ENCODE measurements around the gene PHACTR2.

GRCh38 chr6:143762126-143762525, 84.4 kb downstream of the PHACTR2 start:
- TF ChIP-seq CTCF (IDR thresholded peaks at IDR 0.05) (no peak), POLR2AphosphoS5 (IDR thresholded peaks at IDR 0.05) (no peak), POLR2A (IDR thresholded peaks at IDR 0.05; ENCODE audit: low read depth) (no peak), EP300 (IDR thresholded peaks at IDR 0.05) (no peak)

All from esophagus muscularis mucosa (tissue), 4 donors.